Tongue (tissue), 2 donors: ENCODE results near the gene ACTL6B. TPM values are rescaled to one million over a fixed set of nuclear protein-coding genes. Genes with fewer than 3 reads are reported as not detected.

ENCODE experiments used
- DNase-seq: peaks from one replicate; pipeline ENCODE4 v3.0.0-alpha.2; 2015
- total RNA-seq: library from RNA; depleted of rRNA; stranded (reverse); fragments of >200 nt; gene quantifications from one replicate; pipeline ENCODE4 v1.2.3, GENCODE V29; 2014

ACTL6B gene
- total RNA-seq, 1 donor from 2014 or later, result not detected

- DNase-seq, result no peak
These were observed 27.6 kb upstream of the ACTL6B start for GRCh38 chr7:100683659-100684533.

- no peak for DNase-seq
These were observed 26.9 kb upstream of the ACTL6B start for GRCh38 chr7:100682991-100683658.

- no peak for DNase-seq
These were observed 26.0 kb upstream of the ACTL6B start for GRCh38 chr7:100682228-100682741.

- no peak for DNase-seq
These were observed 25.4 kb upstream of the ACTL6B start for GRCh38 chr7:100681491-100682227.

- DNase-seq, result no peak
These were observed 24.5 kb upstream of the ACTL6B start for GRCh38 chr7:100680576-100681271.

GRCh38 chr7:100679927-100680575, 23.8 kb upstream of the ACTL6B start:
- no peak for DNase-seq

GRCh38 chr7:100679129-100679926, 23.1 kb upstream of the ACTL6B start:
- DNase-seq, result no peak

GRCh38 chr7:100678291-100678984, 22.2 kb upstream of the ACTL6B start:
- no peak for DNase-seq

- DNase-seq, result no peak
These were observed 21.3 kb upstream of the ACTL6B start for GRCh38 chr7:100677308-100678267.

GRCh38 chr7:100676501-100677306, 20.5 kb upstream of the ACTL6B start:
- no peak for DNase-seq

- peak; percentile 77 for DNase-seq
These were observed 19.5 kb upstream of the ACTL6B start for GRCh38 chr7:100675581-100676350.

GRCh38 chr7:100675105-100675451, 18.8 kb upstream of the ACTL6B start:
- DNase-seq, result no peak

- peak; percentile 42 for DNase-seq
These were observed 18.3 kb upstream of the ACTL6B start for GRCh38 chr7:100674411-100675104.

- DNase-seq, result peak; percentile 43
These were observed 17.7 kb upstream of the ACTL6B start for GRCh38 chr7:100673942-100674410.

- DNase-seq, result peak; percentile 99
These were observed 17.2 kb upstream of the ACTL6B start, which contains the start of gene GNB2 for GRCh38 chr7:100673302-100673941. GNB2 (plus strand) TSS chr7:100673740; CDS start chr7:100676266, 2,526 bp downstream.
